ENCODE measurements around the gene C6orf15.
"Not testable (repeated sequence)": the region's sequence is repeated elsewhere in the genome, so short reads cannot be mapped to it uniquely, and the experiment has no call there.

- TF ChIP-seq POLR2A (IDR thresholded peaks at IDR 0.05; ENCODE audit: low read length); GATA1 (IDR thresholded peaks at IDR 0.05; ENCODE audit: low read depth, low read length): not testable (repeated sequence)
These were observed 44.3 kb downstream of the C6orf15 start for GRCh38 chr6:31067891-31068668.
